ENCODE results near the gene NUDT11.

DNA sequence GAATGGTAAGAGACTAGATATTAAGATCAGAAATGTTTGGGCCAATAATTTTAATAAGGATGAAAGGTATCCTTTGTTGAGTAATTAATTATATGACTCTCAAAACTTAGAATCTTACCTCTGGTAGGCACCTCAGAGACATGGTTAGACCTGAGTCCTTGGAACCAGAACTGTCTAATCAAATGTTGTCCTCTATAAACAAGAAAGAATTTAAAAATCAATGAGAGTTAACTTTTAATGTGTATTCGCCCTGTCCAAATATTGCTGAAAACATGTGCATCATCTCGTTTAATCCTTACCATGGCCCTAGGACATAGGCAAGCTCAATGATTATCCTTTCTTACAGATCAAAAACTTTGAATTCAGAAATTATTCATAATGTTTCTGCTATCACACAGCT lies 24.0 kb upstream of the NUDT11 start:
- TF ChIP-seq POLR2AphosphoS5 (IDR thresholded peaks at IDR 0.05) (no peak), EP300 (conservative IDR thresholded peaks at IDR 0.05; ENCODE audit: poor library complexity, severe bottlenecking) (no peak), RAD21 (conservative IDR thresholded peaks at IDR 0.05) (no peak), EZH2 (IDR thresholded peaks at IDR 0.05; ENCODE audit: borderline replicate concordance, insufficient read depth, low read length, poor library complexity, severe bottlenecking) (no peak), TAF1 (IDR thresholded peaks at IDR 0.05; ENCODE audit: low read depth) (no peak)
- TF ChIP-seq, protein P1, sequence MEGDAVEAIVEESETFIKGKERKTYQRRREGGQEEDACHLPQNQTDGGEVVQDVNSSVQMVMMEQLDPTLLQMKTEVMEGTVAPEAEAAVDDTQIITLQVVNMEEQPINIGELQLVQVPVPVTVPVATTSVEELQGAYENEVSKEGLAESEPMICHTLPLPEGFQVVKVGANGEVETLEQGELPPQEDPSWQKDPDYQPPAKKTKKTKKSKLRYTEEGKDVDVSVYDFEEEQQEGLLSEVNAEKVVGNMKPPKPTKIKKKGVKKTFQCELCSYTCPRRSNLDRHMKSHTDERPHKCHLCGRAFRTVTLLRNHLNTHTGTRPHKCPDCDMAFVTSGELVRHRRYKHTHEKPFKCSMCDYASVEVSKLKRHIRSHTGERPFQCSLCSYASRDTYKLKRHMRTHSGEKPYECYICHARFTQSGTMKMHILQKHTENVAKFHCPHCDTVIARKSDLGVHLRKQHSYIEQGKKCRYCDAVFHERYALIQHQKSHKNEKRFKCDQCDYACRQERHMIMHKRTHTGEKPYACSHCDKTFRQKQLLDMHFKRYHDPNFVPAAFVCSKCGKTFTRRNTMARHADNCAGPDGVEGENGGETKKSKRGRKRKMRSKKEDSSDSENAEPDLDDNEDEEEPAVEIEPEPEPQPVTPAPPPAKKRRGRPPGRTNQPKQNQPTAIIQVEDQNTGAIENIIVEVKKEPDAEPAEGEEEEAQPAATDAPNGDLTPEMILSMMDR (IDR thresholded peaks at IDR 0.05; ENCODE audit: poor library complexity, severe bottlenecking): no peak
- TF ChIP-seq, protein P2, sequence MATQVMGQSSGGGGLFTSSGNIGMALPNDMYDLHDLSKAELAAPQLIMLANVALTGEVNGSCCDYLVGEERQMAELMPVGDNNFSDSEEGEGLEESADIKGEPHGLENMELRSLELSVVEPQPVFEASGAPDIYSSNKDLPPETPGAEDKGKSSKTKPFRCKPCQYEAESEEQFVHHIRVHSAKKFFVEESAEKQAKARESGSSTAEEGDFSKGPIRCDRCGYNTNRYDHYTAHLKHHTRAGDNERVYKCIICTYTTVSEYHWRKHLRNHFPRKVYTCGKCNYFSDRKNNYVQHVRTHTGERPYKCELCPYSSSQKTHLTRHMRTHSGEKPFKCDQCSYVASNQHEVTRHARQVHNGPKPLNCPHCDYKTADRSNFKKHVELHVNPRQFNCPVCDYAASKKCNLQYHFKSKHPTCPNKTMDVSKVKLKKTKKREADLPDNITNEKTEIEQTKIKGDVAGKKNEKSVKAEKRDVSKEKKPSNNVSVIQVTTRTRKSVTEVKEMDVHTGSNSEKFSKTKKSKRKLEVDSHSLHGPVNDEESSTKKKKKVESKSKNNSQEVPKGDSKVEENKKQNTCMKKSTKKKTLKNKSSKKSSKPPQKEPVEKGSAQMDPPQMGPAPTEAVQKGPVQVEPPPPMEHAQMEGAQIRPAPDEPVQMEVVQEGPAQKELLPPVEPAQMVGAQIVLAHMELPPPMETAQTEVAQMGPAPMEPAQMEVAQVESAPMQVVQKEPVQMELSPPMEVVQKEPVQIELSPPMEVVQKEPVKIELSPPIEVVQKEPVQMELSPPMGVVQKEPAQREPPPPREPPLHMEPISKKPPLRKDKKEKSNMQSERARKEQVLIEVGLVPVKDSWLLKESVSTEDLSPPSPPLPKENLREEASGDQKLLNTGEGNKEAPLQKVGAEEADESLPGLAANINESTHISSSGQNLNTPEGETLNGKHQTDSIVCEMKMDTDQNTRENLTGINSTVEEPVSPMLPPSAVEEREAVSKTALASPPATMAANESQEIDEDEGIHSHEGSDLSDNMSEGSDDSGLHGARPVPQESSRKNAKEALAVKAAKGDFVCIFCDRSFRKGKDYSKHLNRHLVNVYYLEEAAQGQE (IDR thresholded peaks at IDR 0.05; ENCODE audit: borderline replicate concordance): no peak

Data from neural cell (in vitro differentiated cells).